Prostate gland (tissue), 2 donors: ENCODE data around the gene ARV1. TPM values are rescaled to one million over a fixed set of nuclear protein-coding genes. Genes with fewer than 3 reads are reported as not detected.

ENCODE experiments used
- DNase-seq: peaks from one replicate; pipeline ENCODE4 v3.0.0-alpha.2; 2019; ENCODE audit warnings: low spot score
- H3K27ac ChIP-seq, 2 donors: fragments of 200-600 bp; sonication (generic); 2 replicates each; pipeline ENCODE4 v1.5.1; 2017 to 2019
- H3K27me3 ChIP-seq: fragments of 200-600 bp; sonication (generic); replicated peaks from 2 replicates; pipeline ENCODE4 v1.5.1; 2019; ENCODE audit not compliant: insufficient read depth
- H3K36me3 ChIP-seq, 2 donors: fragments of 200-600 bp; sonication (generic); 1 replicate in 1 of 2; 2 replicates in 1 of 2; pipeline versions ENCODE4 v1.5.1 to v1.8.1; 2017 to 2019
- H3K4me1 ChIP-seq: fragments of 200-600 bp; sonication (generic); replicated peaks from 2 replicates; pipeline ENCODE4 v1.5.1; 2019
- H3K4me3 ChIP-seq, 2 donors: fragments of 200-600 bp; sonication (generic); 2 replicates each; pipeline ENCODE4 v1.5.1; 2017 to 2019
- H3K9me3 ChIP-seq: fragments of 200-600 bp; sonication (generic); 2 replicates; pipeline ENCODE4 v1.5.1; 2017
- POLR2A ChIP-seq: fragments of 450-650 bp; IDR thresholded peaks from one replicate; pipeline ENCODE4 v1.6.1; 2016; ENCODE audit warnings: antibody characterized with exemption, mild to moderate bottlenecking
- POLR2AphosphoS5 ChIP-seq: sonication (generic); formaldehyde crosslinking; IDR thresholded peaks from one replicate; pipeline ENCODE4 v1.6.1; 2017; ENCODE audit warnings: antibody characterized with exemption
- WGBS: methylation state at CpG from one replicate; pipeline ENCODE4 v1.1.5; 2018; 5-methylcytosine and 5-hydroxymethylcytosine counted together
- intact Hi-C: fragments of 100-400 bp; cut with DNase I; formaldehyde crosslinking; loops from one replicate; pipeline ENCODE4 v1.14.2; 2022
- total RNA-seq, 2 donors: library from RNA; depleted of rRNA; stranded (reverse); fragments of >200 nt; gene quantifications; one replicate each; pipeline ENCODE4 v1.1.0, GENCODE V29; 2016
- TF ChIP-seq, protein P1 (sequence below), 4 experiments: fragments of 200-600 bp in 2 of 4; fragments of 450-650 bp in 2 of 4; sonication (generic) in 2 of 4; IDR thresholded peaks; 1 replicate in 3 of 4; 2 replicates in 1 of 4; pipeline ENCODE4 v1.5.1; 2016 to 2019; ENCODE audit warnings: antibody characterized with exemption in 4 of 4, mild to moderate bottlenecking in 2 of 4, moderate library complexity in 2 of 4

ARV1 gene
- total RNA-seq, 2 donors from 2014 or later = 27.6 to 29.6 TPM

DNA sequence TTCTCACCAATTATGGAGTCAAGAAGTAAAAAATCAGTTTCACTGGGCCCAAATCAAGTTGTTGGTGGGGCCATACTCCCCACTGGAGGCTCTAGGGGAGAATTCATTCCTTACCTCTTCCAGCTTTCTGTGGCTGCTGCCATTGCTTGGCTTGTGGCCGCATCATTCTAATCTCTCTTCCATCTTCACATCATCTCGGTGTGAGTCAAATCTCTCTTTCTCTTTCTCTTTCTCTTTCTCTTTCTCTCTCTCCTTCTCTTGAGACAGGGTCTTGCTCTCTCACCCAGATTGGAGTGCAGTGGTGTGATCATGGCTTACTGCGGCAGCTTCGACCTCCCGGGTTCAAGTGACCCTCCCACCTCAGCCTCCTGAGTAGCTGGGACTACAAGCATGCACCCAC, 33.1 kb downstream of the ARV1 start:
- no peak for DNase-seq
- no peaks in the 10 kb centered on the region for H3K27me3 ChIP-seq
- WGBS = 86% methylated on average over 5 of the region's 5 CpGs
- H3K4me3 ChIP-seq = no peak overlapping the region
- H3K36me3 ChIP-seq = no peaks in the 10 kb centered on the region
- intact Hi-C loops = no loop called here
- H3K9me3 ChIP-seq = no peaks in the 10 kb centered on the region
- no peak overlapping the region for H3K27ac ChIP-seq
- no peak for TF ChIP-seq POLR2AphosphoS5
- TF ChIP-seq POLR2A = no peak
- TF ChIP-seq, protein P1, sequence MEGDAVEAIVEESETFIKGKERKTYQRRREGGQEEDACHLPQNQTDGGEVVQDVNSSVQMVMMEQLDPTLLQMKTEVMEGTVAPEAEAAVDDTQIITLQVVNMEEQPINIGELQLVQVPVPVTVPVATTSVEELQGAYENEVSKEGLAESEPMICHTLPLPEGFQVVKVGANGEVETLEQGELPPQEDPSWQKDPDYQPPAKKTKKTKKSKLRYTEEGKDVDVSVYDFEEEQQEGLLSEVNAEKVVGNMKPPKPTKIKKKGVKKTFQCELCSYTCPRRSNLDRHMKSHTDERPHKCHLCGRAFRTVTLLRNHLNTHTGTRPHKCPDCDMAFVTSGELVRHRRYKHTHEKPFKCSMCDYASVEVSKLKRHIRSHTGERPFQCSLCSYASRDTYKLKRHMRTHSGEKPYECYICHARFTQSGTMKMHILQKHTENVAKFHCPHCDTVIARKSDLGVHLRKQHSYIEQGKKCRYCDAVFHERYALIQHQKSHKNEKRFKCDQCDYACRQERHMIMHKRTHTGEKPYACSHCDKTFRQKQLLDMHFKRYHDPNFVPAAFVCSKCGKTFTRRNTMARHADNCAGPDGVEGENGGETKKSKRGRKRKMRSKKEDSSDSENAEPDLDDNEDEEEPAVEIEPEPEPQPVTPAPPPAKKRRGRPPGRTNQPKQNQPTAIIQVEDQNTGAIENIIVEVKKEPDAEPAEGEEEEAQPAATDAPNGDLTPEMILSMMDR (IDR thresholded peaks at IDR 0.05) = no peak
- no peaks in the 10 kb centered on the region for H3K4me1 ChIP-seq

DNA sequence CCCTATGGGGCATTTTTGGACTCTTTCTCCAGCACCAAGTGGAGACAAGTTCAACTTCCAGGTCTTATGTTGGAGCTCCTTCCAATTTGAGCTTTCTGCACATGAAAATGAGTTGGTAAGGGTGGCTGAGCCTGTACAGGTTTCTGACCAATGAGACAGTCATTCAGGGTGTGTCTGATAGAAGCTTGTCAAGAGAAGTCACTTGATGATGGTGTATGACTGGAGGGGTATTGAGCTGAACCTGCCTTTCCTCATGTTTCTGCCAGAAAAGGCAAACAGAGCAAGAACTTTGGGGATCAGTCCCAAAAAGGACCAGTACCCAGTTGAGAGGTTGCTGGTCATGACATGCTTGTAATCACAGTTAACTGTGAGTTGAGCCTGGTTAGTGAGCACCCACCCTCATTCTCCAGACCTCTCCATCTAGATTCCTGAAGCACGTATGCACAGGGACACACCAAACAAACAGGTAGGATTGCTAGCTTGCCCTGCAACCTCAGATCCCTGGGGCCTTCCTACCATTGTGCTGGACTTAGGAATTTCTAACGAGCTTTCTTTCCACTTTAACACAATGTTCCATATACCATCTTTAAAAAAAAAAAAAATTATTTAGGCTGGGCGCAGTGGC, 34.6 kb downstream of the ARV1 start:
- WGBS = 64% methylated on average over 3 of the region's 3 CpGs
- Histone ChIP-seq H3K4me3 (no peak overlapping the region), H3K4me1 (no peaks in the 10 kb centered on the region), H3K27ac (no peak overlapping the region), H3K36me3 (no peaks in the 10 kb centered on the region), H3K27me3 (no peaks in the 10 kb centered on the region), H3K9me3 (no peaks in the 10 kb centered on the region)
- DNase-seq = no peak
- TF ChIP-seq POLR2A (no peak), POLR2AphosphoS5 (no peak)
- TF ChIP-seq, protein P1 (IDR thresholded peaks at IDR 0.05) = no peak
- intact Hi-C loops = no loop called here

DNA sequence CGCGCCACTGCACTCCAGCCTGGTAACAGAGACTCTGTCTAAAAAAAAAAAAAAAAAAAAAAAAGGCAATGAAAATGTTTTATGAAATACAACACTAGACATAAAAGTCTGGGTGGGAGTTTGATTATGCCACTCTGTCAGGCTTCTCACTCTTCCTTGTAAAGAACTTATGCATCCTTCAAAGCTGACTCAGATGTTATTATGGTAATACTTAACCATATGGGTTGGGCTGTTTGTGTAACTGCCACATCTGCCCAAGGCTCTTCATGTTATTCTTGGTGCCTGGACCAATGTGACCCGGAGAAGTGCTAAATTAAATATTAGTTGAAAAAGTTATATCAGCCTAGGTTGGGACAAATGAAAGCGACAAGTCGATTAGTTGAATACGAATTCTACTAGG, 37.3 kb downstream of the ARV1 start:
- no peak for DNase-seq
- TF ChIP-seq POLR2AphosphoS5 = no peak
- no peak for TF ChIP-seq POLR2A
- TF ChIP-seq, protein P1 (IDR thresholded peaks at IDR 0.05) = no peak
- Histone ChIP-seq H3K4me1 (no peaks in the 10 kb centered on the region), H3K4me3 (no peak overlapping the region), H3K27me3 (no peaks in the 10 kb centered on the region), H3K9me3 (no peaks in the 10 kb centered on the region), H3K36me3 (no peaks in the 10 kb centered on the region), H3K27ac (no peak overlapping the region)
- 95% methylated on average over 6 of the region's 6 CpGs for WGBS
- intact Hi-C loops = no loop called here

DNA sequence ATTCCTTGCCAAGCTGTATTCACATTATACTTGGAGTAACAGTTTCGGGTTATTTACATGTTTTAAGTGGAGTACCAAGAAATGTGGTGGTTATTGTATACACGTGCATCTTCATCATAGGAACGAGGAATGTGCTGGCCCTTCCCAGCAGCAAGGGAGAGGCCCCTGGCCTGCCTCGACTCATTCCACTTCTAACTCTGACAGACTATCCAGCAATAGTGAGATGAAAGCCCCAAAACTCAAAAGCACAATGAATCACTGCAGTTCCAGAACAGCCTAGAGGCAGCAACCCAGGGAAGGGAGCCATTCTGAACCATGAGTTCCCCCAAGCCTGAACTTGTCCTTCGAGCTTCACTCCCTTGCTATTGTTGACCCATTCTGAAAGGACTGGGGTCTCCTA, 38.1 kb downstream of the ARV1 start:
- Histone ChIP-seq H3K27me3 (no peaks in the 10 kb centered on the region), H3K9me3 (no peaks in the 10 kb centered on the region), H3K4me1 (no peaks in the 10 kb centered on the region), H3K4me3 (no peak overlapping the region), H3K27ac (no peak overlapping the region), H3K36me3 (no peaks in the 10 kb centered on the region)
- intact Hi-C loops = no loop called here
- no peak for TF ChIP-seq POLR2A
- TF ChIP-seq, protein P1 (IDR thresholded peaks at IDR 0.05) = no peak
- no peak for TF ChIP-seq POLR2AphosphoS5
- 73% methylated on average over 5 of the region's 5 CpGs for WGBS
- DNase-seq = no peak

DNA sequence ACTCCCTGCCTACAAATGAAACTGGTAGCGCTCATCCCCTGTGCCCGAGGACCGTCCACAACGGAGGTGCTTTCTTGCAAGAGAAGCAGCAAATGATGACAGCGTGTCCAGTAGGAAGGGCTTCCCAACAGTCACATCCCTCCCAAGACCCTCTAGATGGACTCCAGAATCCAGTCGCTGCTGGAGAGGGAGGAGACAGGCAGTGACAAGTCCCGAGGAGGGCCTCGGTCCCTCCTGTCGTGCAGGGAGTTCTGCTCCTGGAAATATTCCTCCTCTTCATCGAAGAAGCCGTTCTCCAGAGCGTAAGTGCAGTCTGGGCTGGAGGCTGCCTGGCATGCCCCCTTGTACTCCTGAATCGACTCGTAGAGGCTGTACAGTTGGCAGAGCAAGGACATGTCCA, 40.8 kb downstream of the ARV1 start:
- no peaks in the 10 kb centered on the region for H3K36me3 ChIP-seq
- WGBS = 95% methylated on average over 14 of the region's 14 CpGs
- intact Hi-C loops = no loop called here
- no peaks in the 10 kb centered on the region for H3K27me3 ChIP-seq
- no peaks in the 10 kb centered on the region for H3K9me3 ChIP-seq
- H3K4me1 ChIP-seq = no peaks in the 10 kb centered on the region
- H3K4me3 ChIP-seq = no peak overlapping the region
- TF ChIP-seq POLR2AphosphoS5 (no peak), POLR2A (no peak)
- TF ChIP-seq, protein P1 (IDR thresholded peaks at IDR 0.05) = no peak
- DNase-seq = no peak
- no peak overlapping the region for H3K27ac ChIP-seq
